ELF-1 (cell line): Measurements from ENCODE around the gene FAM53B.
A peak's percentile ranks its signal among the peaks of the same experiment; 100 is the strongest.

Source experiments
- DNase-seq: peaks from one replicate; pipeline ENCODE4 v3.0.0-alpha.2; 2016; ENCODE audit warnings: low read depth, low spot score

Gene FAM53B

DNA sequence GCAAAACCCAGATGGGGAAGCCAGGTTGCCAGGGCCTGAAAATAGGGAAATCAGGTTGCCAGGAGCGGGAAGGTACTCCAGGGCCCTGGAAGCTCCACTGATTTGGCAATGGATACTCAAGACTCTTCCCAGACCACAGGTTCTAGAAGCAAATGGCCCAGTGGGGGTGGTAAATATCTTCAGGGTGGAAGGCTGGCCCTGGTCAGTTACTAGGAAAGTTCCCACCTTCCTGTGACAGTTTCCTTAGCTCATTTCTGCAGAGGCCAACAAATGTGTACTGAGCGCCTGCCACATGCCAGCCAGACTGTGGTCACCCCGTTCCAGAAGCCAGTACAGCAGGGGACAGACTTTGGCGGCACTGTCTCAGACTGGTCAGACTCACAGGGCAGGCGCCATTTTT is 113.6 kb downstream of the FAM53B start:
- DNase-seq: no peak

DNA sequence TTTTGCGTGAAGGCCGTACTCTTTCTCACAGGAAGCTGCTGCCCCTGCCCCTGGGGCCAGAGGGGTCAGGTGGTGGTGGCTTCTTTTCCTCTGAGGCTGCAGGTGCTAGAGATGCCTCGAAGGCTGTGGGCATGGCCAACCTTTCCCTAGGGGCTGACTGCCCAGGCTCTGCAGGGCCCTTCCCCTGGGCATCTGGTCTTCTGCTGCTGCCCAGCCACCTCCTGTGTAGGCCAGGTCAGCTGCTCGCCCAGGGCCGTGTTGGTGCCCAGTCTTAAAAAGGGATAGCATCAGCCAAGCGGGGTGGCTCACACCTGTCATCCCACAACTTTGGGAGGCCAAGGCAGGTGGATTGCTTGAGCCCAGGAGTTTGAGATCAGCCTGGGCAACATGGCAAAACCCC is 114.3 kb downstream of the FAM53B start:
- DNase-seq: no peak

DNA sequence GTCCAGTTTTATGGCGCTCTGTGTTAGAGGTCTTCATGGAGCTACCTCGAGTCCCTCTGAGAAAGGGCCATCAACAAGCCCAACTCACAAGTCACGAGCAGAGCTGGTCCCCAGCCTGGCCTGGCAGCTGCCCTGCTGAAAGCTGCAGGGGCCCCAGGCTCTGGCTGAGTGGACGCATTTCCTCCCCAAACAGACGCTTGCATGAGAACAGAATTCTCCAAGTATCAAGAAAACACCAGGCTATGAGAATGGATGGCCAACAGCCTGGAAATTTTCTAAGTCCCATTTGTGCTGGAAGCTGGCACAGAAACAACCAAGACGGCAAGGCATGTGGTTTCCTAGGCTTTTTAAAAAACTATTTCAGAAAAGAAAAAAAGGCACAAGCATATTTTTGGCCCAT is 114.8 kb downstream of the FAM53B start:
- no peak for DNase-seq

DNA sequence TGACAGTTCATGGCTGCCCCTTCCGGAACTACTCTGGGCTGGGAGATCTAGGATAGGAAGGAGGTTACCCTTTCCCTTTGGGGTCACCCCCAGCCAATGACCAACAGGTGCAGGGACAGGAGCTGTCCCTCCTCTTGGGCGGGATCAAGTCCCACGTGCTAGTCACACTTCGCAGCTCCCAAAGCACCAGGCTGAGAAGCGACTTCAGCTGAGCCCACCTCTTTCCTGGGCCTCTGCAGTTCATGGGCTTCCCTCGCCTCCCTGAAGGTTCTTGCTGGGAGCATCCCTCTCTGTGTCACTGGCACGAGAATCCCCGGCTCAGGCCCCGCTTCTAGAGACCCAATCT is 115.5 kb downstream of the FAM53B start:
- DNase-seq: no peak

DNA sequence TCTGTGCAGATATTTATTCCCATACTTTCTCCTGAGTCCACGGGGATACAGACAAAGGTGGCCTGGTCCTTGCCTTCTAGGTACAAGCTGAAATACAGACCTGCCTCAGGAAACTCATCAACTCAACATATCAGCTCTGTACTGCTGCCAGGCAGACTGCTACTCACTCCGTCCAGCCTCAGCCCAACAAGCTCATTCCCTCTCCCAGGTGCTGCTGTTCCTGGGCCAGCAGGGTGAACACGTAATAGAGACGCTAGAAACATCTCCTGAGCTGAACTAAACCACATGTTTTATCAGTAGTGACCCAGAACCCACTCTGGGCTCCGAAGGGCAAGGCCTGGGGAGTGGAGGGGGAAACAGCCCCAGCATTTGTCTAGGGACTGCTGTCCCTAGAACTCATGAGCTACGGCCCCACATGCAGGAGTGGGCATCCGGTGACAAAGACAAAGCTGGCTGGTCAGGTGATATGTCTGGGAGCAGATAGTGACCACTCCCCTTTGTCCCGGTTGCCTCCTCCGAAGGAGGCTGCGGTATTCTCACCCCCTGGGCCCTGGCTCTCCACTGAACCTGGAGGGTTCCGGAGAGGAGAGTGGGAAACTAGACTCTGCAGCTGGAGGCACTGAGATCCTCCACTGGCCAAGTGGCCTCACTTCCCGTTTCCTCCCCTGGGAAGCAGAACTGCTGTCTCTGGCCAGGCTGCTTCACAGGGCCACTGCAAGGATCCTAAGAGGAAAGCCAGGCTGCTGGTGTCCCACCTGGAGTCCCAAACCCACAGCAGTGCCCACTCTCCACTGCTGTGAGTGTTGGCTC is 116.1 kb downstream of the FAM53B start:
- no peak for DNase-seq

DNA sequence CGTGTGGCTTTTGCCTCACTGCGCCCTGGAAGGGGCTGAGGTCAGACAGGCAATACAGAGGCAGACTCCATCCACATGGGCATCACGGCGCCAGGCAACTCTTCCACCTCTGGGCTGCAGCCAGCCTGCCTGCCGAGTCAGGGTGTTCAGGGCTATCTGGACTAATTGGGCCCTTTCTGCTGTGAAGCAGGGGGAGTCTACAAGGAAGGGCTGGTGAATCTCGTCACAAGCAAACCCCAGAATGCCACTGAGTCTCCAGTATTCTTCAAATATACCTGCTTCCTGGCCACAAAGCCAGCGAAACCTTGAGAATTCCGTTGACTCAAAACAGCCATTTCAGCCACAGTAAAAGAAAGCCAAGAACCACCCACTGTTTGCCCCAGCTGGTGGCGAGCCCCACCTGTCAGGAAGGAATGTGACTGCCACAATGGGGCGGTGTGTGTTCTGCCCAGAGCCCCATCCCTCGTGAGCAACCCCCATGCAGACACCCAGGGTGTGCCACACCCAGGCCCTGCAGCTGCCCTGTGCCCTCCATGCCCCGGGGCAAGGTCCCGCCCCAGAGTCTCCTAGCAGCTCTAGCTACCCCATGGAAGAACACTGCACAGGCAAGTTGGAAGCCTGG is 117.3 kb downstream of the FAM53B start:
- DNase-seq: peak; percentile 59

DNA sequence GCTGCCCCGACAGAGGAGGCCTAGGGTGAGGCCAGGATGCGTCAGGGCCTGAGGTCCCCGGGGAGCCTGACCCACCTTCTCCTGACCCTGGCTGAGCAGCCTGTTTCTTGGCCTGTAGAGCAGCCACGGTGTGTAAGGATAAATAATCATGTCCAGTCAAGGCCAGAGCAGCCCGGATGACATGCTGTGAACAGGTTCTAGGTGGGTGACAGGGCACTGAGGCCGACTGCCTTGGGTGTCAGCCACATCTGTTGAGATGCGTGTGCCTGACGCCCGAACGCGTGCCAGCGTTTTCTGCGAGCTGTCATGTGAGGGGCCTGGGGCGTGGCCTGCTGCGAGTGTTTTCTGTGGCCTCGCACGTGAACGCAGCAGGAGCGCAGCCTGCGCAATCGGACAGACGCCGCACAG is 118.3 kb downstream of the FAM53B start:
- no peak for DNase-seq

DNA sequence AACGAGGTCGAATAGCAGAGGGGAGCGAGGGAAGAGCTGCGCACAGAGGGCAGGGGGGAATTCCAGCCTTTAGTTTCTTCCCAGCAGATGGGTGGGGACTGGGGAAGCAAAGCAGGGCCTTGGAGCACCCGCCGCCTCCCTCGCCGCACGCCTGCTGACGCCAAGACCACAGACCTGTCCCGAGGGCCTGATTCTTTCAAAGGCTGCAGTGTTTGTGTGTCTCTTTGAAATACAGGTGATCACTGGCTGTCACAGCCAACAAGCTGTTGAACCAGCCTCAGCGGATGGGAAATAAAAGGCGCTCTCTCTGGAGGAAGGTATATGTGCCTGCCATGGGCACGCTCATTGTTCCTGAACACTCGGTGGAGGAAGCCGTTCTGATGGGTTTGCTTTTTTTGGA is 119.3 kb downstream of the FAM53B start:
- peak; percentile 83 for DNase-seq

DNA sequence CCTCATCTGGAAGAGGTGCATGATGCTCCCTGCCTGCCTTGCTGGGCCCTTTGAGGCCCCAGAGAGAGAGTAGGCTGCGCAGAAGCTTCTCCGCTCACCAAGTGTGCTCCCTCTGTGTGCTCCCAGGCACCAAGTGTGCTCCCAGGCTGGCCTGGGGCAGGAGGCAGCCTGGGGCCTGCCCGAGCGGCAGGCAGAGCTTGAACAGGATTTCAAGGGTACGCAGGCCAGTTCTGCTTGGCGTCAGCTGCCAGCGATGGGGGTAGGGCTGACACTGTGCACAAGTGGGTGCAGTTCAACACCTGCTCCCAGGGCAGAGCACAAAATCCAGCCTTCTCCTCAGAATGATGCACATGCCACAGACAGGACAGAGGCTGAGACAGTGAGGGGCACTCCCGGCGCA is 119.7 kb downstream of the FAM53B start:
- DNase-seq: no peak

DNA sequence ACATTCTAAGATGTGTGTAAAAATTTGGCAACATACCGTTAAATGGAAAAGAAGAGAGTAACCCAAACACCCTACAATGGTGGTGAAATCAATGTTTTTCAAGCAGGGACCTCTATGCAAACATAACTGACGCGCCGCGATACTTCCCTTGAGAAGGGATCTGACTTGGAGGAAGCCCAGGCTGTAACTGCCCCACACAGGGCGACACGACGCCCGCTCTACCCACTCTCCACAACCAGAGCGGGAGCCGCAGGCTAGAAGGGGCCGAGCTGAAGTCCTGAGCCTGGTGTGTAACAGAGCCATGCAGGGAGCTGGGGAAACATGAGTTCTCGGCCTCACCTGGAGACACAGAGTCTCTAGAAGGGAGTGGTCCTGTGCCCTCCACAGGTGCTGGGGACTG is 120.2 kb downstream of the FAM53B start:
- no peak for DNase-seq

DNA sequence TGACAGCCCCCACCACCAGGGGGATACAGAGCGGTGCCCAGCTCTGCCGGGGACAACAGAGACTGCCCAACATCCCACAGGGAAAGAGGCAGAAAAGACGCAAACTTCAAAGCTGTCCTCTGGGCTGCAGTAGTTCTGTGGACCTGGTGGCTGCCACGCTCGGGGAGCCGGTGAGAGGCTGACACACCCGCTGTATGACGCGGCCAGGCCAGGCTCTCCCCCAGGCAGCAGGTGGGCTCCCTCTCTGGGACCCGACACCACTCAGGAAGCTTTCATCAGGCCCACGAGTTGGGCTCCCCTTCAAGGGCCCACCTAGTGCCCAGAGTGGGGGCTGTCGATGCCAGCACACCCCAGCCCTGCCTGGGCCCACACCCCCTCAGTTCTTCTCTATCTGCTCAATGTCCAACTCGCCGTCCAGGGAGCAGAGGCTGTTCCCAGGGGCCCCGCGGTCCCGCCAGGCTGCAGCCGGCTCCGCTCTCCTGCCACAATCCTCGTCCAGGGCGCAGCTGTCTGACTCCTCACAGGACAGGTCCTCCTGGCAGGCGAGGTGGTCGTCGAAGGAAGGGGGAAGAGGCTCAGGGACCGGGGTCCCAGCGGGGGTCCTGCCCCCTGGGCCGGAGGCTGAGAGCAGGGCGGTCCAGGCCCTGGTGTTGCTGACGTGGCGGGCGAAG is 121.2 kb downstream of the FAM53B start:
- no peak for DNase-seq

DNA sequence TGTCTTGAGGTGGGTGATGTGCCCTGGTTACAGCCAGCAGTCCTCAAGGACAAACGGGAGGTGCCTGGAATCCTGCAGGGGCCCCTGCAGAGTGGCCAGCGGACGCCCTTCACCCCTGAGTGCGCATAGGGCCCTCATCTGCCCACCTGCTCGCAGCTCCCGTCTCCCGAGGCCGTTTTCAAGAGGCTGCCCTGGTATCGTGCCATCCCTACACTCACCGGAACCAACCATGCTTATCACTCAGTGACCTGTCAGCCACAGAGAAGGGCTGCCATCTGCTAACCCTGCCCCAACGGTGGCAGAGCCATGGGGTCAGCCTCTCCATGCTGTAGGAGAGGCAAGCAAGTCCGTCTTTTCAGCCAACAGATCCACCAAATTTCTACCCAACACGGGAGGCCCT is 122.0 kb downstream of the FAM53B start:
- no peak for DNase-seq

DNA sequence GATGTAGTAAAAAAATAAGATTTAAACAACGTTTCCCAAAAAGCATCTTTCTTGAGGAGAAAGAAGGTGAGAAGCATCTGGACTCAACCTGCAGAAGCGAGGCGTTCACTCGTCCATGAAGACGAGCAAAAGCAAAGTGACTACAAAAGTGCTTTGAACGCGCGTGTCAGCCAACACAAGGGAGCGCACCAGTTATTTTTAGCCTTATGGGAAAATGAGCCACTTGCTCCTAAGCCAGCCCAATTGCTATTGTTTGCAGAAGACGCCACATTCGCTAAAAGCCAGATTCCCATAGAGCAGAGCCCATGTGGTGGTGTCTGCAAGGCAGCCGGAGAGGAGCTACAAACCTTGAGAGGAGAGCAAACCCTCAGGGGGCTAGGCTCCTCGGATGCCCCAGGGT is 122.5 kb downstream of the FAM53B start:
- DNase-seq: no peak

DNA sequence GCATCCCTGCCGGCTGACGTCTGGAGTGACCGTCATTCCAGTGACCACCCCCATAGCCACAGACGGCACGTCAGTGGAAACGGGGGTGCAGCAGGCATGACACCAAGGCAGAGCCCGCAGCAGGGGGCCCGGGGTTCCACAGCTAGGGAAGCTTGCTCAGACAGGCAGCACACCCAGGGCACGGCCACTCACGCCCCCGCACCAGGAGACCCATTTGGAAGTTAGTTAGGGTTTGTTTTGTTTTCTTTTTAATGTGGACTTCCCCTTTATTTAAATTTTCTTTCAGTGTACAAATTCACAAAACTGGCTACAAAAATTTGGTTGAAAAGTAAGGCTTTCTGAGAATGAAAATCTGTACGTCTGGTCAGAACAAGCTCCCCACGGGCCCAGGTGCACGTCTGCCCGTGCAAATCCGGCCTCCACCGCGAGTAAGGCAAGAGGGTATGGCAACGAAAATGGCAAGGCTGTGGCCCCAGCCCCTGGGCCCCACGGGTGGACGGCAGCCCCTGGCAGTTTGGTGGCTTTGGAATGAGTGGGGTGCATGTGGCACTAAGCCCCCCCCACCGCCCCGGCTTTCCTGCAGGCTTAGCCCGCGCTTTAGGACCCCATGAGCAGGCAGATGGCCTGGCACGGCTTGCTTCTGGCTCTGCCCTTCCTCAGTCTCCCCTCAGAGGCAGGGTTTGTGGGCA is 124.2 kb downstream of the FAM53B start:
- DNase-seq: no peak

DNA sequence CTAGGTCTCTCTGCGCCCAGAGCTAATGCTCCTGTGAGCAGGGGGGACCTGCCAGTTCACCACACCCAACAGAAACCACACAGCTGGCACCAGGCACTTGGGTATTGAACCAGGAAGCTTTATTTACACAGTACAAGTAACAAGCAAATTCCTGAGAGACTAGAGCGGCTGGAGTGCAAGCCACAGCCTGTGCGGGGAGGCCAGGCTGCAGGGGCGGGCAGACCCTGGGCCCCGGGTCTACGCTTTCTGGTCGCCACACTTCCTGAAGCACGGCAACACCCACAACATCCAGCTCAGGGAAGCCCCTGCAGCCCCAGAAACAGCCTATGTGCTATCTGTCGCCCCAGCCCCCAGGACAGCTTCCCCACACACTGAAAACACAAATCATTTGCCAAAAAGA is 125.0 kb downstream of the FAM53B start:
- DNase-seq: no peak

DNA sequence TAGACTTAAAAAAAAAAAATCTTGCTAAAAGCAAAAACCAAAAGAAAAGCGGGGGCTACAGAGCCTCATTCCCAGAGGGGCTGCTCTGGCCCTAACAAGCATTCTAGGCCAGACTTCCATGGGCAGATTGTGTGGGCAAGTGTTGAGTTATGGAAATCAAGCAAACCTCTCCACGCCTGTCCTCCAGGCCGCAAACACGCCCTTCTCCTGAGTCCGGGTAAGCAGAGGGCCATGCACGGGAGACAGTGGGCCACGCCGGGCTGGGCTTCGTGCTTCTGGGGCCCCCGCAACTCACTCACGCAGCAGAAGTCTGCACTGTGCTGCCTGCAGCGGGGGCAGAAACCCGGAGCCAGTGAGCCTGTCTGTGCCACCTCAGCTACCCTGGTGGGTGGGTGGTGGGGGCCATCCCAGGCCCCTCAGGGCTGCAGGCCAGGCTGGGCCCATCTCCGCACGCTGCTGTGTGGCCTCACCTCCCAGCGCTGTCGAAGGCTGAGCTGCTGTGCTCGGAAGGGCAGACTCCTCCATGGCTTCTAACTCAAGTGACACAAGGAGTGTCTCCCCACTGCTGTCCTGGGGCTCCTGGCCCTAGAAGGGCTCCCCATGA is 125.6 kb downstream of the FAM53B start:
- DNase-seq: no peak

DNA sequence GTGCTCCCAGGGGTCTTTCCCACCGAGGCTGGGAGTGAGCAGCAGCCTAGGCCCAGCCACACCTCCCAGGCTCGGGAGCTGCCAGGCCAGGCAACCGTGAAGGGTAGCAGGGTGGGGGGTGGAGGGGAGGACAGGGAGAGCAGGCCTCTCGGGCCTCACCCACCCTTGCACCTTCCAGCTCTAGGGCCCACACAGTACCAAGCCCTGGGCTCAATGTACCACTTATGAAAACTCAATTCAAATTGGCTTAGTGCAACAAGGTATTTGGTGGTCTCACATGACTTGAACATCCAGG is 127.4 kb downstream of the FAM53B start:
- DNase-seq: no peak

DNA sequence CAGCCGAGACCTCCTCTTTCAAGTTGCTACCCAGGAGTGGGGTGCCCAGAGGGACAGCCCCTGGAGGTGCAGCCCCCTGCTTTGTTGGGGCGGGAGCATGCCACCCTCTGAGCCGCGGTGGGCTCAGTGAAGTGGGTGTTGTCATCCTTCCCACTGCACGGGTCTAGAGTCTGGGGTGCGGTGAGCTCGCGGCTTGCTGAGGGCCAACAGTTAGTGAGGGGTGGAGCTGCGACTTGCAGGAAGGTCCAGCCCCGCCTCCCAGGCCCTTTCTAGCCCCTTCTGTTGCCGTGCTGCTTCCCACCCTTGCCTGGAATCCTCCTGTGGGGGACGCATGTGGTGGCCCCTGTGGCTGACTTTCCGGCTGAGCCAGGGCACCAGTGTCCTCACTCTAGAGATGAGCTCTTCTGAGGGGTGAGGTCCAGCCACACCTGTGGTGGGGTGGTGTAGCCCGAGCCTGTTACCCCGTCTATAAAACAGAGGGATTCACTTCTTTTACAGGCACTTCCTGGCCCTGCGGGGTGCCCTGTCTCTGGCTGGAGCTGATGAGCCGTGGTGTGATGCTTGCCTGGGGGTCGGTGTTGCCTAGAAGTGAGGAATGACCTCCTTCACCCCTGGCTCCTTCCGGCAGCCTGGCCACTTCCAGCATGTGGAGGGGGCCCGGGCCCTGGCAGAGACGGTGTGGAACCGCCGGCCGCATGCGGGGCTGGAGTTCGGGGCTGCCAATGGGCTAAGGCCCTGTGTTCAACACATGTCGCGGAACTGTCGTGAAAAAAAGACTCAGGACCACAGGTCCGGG is 127.9 kb downstream of the FAM53B start:
- peak; percentile 78 for DNase-seq

DNA sequence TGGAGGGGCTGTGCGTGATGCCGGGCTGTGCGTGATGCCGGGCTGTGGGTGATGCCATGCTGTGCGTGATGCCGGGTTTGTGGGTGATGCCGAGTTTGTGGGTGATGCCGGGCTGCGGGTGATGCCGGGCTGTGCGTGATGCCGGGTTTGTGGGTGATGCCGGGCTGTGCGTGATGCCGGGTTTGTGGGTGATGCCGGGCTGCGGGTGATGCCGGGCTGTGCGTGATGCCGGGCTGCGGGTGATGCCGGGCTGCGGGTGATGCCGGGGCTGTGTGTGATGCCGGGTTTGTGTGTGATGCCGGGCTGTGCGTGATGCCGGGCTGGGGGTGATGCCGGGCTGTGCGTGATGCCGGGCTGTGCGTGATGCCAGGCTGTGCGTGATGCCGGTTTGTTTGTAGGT is 128.9 kb downstream of the FAM53B start:
- DNase-seq: no peak

DNA sequence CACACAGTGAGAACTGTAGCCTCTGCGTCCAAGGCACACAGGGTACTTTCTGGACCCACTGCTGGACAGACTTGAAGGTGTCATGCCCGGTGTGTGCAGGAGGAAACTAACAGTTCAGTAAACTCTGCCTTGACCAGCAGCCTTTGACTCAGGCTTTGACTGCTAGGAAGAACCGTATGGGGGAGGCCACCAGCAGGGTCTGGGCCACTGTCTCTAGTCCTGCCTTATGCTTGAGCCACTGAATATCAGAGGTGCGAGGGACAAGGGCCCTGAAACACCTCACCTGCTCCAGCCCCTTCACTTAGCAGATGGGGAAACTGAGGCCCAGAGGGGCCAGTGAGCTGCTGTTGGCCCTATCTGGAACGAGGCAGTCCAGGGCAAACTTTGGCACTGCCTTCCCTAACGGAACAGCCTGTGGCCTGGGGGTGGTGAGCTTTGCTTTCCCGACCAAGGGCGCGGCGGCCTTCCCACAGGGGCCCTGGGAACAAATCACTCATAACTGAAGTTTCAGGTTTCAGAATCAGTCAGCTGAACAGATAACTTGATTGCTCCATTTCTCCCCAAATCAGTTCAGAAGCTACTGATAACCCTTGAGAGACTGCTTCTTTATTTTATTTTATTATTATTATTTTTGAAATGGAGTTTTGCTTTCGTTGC is 130.0 kb downstream of the FAM53B start:
- no peak for DNase-seq
